MV-4-11 (cell line): ENCODE measurements around the gene PPARD.
"Not testable (repeated sequence)": the region's sequence is repeated elsewhere in the genome, so short reads cannot be mapped to it uniquely, and the experiment has no call there.

Source experiments
- DNase-seq: peaks from one replicate; lab custom pipeline; 2025; lab: John Stamatoyannopoulos, UW

Gene PPARD

DNA sequence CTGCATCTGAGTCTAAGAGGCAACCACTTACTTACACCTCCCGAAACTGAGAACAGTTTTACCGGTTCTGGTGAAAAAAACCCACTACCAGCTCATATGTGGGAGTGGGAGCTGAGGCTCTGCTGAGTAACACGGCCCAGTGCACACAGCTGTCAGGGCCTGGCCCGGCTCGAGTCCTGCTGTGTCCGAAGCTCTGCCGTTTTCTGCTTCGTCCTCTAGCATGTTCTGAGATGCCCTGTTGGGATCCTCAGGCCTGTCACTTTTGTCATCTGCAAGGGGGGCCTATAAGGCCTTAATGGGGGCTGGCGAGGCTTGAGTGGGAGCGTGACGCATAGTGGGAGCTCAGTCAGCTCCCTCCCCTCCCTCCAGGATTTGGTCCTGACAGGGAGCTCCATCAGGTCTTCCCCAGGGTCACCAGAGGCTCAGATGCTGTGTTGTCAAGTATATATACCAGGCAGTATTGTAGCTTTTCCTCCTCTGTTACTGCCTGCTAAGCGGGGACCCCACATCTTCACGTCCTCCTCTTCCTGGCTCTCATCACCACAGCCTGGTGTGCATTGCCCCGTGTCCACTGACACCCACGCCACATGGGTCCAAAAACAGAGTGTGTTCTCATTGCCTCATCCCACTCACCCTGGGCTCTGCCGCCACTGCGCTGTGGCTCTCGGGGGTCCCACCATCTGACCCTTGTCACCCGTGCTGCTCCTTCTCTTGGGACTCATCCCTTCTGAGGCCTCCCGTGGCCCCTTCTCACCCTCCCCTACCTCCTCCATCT is 64.5 kb downstream of the PPARD start:
- no peak for DNase-seq

DNA sequence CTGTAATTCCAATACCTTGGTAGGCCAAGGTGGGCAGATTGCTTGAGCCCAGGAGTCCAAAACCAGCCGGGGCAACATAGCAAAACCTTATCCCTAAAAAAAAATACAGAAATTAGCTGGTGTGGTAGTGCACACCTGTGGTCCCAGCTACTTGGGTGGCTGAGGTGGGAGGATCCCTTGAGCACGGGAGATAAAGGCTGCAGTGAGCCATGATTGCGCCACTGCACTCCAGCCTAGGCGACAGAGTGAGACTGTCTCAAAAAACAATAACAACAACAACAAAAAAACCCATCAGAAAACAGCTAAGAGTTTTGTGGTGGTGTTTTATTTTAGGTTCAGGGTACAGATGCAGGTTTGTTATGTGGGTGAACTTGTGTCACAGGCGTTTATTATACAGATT is 66.9 kb downstream of the PPARD start:
- DNase-seq, result no peak

DNA sequence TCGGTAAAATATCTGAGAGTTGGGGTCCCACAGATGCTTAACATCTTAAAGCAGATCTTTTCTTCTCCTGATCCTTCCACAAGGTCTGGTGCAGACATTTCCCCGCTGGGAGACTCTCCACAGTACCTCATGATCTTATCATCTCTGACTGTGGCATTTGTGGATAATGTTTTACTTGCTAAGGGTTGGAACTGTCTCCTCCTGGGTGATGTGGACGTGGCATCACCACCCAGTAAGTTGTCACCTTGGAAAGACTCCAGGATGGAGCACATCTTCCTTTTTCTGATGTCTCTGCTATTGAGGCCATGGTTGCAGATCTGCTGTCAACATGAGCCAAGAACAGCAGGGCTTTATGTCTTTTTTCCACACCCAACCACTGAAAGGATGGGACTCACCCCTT is 67.8 kb downstream of the PPARD start:
- no peak for DNase-seq

DNA sequence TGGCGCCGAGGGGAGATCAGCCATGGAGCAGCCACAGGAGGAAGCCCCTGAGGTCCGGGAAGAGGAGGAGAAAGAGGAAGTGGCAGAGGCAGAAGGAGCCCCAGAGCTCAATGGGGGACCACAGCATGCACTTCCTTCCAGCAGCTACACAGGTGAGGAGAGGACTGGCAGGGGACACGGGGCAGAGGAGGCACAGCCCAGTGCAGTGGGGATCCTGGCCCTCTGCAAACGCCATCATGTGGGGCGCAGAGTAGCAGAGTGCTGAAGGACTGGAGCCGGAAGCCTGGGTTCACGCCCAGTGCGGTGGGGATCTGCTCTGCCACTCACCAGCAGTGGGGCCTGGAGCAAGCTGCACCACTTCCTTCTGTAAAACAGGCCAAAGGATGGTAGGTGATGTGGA is 68.7 kb downstream of the PPARD start:
- DNase-seq, result peak; percentile 18

DNA sequence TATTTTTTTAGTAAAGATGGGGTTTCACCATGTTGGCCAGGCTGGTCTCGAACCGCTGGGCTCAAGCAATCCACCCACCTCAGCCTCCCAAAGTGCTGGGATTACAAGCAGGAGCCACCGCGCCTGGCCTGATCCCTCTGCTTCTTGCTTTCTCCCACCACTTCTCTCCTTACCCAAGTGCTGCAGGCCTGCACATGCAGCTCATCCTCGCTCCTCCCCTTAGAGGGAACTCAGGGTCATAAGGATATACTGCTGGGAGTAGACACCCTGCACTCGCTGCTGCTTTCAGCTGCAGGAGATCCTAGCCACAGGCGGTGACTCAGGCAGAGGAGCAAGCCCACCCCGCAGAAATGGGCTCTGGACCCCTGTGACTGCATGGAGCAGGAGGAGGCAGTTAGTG is 69.7 kb downstream of the PPARD start:
- DNase-seq, result no peak

DNA sequence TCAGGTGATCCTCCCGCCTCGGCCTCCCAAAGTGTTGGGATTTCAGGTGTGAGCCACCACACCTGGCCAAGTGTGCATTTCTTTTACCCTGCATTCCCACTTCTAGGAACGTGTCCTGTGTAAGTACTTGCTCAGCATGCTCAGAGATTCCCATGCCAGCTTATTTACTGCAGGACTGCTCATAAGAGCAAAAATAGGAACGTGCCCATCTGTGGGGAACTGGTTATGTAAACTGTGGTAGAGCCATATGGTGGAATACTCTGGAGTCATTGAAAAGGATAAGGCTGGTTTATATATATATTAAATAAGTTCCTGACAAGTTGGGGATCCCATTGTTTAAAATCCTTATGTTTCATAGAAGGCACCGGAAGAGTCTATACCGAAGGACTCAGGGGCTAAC is 71.6 kb downstream of the PPARD start:
- no peak for DNase-seq

DNA sequence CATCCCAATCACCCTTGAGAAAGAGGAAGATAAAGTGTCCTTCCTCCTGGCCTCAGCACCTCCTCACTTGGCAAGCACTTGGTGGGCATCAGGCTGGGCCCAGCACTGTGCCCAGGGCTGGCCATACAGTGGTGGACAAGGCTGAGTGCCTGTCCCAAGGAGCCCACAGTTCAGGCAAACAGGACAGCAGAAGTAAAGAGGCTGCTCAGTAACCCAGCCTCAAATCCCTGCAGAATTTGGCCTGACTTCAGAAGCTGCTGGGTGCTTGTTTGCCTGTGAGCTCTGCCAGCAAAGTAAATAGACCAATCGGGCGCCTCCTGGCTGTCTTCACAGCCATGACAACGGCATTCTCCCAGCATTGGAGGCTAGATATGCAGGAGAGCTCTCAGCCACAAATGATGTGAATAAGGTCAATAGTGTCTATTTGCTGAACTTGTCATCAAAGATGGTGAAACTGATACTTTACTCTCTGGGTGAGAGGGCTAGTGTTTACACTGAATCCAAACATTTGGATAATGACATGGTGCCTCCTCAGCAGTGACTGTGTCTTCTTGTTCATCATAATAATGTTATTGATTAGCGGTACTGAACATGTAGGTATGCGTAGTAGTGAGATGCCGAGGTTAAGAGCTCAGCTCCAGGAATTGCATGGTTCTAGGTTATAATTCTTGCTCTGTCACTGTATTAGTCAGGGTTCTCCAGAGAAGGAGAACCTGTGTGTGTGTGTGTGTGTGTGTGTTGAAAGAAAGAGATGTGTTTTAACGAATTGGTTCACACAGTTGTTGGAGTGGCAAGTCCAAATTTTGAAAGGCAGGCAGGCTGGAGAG is 72.9 kb downstream of the PPARD start:
- peak; percentile 58 for DNase-seq

DNA sequence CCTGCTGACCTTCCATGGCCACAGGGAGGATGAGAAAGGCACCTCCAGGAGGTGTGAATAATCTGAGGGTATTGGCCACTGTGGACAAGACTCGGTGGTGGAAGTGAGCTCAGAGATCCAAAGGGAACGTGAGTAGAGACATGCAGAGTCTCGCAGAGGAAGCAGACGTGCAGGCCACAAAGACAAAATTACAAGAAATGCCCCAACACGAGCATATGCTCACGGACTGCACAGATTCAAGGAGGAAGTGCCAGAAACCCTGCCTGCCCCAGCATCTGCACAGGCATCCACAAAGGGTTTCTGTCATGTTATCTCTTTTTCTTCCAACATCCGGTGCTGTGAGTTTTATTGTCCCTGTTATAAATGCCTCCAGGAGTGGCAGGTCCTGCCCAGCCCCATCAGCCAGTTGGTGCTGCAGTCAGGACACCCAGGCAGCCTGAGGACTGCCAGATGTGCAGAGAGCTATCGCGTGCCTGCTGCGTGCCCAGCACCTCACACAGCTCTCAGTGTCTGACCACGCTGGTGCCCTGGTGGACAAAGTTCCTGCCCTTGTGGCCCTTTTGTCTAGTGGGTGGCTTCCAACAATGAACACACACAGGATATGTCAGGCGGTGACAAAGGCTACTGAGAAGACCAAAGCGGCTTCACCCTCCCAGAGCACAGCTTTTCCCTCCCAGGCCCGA is 75.8 kb downstream of the PPARD start:
- peak; percentile 77 for DNase-seq

DNA sequence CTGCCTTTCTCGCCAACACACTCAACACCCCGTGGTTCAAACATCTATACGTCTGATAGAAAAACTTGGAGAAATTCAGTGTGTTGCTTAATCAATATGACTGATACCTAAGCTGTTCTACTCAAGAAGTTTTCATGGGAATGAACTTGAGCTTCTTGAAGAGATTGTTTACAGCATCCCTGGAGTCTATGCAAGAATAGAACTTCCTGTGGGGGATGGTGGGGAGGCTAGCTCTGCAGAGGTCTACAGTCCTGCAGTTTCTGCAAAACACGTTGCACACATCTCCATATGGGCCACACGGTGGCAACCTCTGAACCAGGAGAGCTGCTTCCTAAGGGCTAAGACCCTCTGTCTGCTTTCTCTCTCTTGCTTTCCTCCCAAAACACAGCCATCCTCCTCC is 77.1 kb downstream of the PPARD start:
- peak; percentile 33 for DNase-seq

DNA sequence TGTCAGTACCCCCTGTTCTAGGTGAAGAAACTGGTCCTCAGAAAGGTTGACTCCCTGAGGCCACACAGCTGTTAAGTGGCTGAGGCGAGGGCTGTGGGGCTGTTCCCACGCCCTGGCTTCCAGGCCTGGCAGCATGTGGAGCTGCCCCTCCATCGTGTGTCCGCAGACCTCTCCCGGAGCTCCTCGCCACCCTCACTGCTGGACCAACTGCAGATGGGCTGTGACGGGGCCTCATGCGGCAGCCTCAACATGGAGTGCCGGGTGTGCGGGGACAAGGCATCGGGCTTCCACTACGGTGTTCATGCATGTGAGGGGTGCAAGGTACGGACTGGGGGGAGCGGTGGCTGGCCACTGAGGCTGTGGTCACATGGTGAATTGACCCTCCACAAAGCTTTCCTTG is 77.6 kb downstream of the PPARD start:
- no peak for DNase-seq

DNA sequence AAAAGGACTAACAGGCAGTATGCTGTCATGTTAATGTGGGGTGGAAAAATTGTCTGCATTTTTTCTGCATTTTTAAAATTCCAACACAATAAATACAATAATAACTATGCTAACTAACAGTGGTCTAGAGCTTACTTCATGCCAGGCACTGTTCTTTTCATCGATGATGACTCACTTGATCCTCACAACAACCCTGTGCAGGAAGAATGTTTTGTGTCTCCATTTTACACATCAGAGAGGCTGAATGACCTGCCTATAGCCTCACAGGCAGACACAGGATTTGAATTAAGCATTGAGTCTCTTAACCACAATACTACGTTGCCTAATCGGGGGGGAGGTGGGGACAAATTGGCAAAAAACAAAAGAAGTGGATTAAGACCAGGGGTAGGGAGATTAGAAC is 82.9 kb downstream of the PPARD start:
- DNase-seq, result peak; percentile 80

DNA sequence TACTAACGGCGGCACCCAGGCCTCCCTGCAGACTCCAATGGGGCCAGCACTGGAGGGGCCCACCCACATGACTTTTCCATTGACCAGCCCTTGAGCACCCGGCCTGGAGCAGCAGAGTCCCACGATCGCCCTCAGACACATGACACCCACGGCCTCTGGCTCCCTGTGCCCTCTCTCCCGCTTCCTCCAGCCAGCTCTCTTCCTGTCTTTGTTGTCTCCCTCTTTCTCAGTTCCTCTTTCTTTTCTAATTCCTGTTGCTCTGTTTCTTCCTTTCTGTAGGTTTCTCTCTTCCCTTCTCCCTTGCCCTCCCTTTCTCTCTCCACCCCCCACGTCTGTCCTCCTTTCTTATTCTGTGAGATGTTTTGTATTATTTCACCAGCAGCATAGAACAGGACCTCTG is 83.7 kb downstream of the PPARD start:
- peak; percentile 92 for DNase-seq

DNA sequence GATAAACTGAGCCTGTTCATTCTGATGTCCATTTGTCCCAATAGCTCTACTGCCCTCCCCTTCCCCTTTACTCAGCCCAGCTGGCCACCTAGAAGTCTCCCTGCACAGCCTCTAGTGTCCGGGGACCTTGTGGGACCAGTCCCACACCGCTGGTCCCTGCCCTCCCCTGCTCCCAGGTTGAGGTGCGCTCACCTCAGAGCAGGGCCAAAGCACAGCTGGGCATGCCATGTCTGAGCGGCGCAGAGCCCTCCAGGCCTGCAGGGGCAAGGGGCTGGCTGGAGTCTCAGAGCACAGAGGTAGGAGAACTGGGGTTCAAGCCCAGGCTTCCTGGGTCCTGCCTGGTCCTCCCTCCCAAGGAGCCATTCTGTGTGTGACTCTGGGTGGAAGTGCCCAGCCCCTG is 85.1 kb downstream of the PPARD start:
- DNase-seq, result no peak

DNA sequence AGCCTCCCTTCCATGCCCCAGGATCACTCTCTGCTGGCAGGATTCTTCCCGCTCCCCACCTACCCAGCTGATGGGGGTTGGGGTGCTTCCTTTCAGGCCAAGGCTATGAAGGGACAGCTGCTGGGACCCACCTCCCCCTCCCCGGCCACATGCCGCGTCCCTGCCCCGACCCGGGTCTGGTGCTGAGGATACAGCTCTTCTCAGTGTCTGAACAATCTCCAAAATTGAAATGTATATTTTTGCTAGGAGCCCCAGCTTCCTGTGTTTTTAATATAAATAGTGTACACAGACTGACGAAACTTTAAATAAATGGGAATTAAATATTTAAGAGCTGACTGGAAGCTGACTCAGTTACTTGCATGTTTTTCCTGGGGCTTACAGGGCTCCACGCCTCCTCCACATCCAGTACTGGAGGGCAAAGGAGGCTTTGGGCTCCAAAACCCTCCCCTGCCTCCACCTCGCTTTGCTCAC is 85.5 kb downstream of the PPARD start:
- DNase-seq, result no peak

DNA sequence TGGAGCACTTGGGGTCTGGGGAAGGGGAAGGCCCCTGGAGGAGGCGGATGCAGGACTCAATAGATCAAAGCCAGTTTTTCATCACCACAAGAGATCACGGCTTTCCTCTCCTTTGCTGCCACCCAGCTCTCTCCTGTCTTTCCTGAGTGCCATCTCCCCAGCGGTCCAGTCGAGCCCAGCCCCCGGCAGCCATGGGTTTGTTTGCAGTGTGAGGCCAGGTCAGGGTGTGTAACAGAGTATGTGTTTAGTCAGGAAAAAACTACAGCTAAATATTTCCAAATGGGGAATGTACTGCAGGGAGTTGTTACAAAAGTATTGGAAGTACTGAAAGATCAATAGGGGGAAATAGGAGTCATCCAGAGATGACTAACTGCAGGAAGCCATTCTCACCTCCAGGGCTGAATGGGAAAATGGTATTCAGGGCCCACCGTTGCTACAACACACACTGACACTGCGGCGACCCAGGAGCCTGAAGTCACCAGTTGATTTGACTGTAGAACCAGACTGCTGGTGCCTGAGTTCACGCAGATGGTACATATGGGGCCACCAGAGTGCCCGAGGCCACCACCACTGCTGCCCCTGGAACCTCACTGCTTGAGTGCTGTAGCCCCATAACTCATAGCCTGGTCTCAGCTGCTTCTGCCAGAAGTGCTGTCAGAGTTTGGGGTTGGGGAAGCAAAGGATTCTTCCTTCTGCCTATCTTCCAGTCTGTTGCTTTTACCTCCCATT is 86.2 kb downstream of the PPARD start:
- DNase-seq, result no peak

DNA sequence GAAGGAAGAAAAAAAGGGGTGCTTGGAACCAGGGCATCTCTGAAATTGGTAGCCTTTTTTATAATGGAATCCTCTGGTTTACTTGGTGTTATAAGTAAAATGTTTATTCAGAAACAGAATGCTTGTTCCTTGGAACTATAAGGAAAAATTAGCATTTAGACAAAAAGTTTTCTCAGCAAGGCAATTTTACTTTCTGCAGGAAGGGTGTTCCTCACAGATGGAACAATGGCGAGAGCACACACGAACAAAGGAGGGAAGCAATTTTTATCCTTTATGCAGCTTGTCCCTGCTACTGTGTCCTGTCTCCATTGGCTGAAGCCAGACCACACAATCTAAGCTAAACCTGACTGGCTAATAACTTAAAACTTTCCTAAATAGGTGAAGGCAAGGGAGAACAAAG is 87.1 kb downstream of the PPARD start:
- peak; percentile 46 for DNase-seq

DNA sequence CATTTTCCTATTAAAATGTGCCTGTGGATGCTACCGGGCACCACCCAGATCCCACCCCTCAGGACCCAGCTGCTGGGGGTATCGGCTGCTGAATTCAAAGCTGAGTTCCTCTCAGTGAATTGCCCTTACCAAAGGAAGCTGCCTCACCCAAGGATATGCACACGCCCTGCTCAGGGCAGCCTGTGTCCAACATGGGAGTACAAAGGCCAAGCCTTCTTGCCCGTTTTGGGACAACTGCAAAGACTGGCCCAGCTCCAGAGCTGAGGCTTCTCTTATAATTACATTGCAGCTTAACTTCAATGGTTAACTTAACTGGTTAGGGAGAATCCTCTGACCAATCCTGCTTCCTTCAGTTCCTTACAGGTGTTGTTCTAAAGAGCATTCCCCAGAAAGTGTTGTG is 89.9 kb downstream of the PPARD start:
- no peak for DNase-seq

DNA sequence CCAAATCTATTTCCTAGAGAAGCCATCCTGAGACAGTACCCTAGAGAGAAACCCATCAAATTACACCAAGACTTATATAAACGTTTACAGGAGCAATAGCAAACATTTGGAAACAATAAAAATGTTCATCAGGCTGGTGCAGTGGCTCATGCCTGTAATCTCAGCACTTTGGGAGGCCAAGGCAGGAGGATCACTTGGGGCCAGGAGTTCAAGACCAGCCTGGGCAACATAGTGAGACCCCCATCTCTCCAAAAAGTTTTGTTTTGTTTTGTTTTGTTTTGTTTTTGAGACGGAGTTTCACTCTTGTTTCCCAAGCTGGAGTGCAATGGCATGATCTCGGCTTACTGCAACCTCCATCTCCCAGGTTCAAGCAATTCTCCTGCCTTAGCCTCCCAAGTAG is 90.3 kb downstream of the PPARD start:
- DNase-seq, result not testable (repeated sequence)

DNA sequence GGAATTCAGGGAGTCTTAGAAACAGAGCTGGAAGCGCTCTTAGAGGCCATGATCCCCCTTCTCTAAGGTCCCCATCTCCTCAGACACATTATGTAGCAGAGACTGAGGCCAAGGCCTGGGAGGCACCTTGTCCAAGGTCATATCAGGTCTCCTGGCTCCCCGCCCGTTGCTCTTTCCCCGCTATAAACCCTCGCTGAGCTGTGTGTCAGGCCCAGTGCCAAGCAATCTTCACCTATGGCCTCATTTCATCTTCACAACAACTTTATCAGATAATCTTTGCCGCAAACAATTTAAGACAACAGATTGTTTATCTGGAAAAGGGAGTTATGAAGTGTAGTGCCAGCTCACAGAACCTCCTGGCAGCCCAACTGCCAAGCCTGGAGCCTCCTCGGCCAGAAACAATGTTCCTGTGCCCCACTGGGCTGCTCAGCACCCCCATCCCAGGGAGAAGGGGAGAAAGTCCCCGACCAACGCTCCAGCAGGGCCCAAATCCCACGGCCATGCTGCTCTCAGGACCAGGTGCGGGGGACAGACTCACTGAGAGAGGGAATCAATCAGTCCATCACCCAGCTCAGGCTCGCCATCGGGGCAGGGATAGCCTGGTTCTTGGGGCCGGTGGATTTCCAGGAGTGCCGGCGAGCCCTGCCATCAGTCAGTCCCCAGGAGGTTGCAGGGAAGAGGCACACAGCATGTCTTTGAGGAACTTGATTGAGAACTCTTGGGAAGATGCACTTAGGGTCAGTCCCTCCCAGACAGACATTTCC is 92.9 kb downstream of the PPARD start:
- no peak for DNase-seq

DNA sequence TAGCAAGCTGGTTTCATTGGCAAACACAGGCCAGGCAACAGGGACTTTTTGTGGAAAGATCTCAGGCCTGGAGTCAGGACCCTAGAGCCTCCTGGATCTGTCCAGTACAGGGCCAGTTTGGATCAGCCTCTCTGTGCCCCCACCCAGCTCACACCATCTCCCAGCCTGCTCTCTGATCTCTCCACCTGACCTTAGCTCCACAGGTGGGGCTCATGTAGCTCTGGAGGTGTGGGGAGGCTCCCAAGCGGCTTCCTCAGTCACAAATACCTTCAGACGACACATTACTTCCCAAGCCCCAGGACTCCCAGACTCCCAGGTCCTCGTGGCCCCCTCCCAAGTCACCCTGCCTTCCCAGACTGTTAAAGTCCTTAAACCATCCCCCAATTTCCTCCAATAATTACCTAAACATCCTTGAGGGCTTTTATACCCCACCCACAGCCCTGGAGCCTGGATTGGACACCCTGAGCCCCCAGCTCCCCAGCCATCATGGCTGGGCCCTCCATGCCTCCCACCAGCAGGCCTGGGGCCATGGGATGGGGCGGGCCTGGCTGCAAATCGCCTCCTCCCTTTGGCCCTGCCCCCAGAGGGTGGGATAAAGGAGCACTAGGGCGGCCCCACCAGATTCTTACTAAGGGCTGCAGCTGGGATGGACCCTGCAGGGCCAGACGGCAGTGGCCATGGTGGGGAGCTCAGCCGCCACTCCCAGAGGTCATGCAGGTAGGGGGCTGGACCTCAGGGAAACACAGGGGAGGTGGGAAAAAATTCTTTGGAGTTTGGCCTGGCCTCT is 93.9 kb downstream of the PPARD start:
- no peak for DNase-seq
